Activated CD4-positive, alpha-beta T cell treated with anti-CD3 and anti-CD28 coated beads, Interleukin-2, amount 50 U/mL, for 16 hours (primary cell): Measurements from ENCODE around the gene ZFP2.
"Not testable (repeated sequence)": the region's sequence is repeated elsewhere in the genome, so short reads cannot be mapped to it uniquely, and the experiment has no call there.

ENCODE experiments used
- DNase-seq: peaks from one replicate; pipeline ENCODE4 v3.0.0-alpha.2; 2020

The ZFP2 gene

DNA sequence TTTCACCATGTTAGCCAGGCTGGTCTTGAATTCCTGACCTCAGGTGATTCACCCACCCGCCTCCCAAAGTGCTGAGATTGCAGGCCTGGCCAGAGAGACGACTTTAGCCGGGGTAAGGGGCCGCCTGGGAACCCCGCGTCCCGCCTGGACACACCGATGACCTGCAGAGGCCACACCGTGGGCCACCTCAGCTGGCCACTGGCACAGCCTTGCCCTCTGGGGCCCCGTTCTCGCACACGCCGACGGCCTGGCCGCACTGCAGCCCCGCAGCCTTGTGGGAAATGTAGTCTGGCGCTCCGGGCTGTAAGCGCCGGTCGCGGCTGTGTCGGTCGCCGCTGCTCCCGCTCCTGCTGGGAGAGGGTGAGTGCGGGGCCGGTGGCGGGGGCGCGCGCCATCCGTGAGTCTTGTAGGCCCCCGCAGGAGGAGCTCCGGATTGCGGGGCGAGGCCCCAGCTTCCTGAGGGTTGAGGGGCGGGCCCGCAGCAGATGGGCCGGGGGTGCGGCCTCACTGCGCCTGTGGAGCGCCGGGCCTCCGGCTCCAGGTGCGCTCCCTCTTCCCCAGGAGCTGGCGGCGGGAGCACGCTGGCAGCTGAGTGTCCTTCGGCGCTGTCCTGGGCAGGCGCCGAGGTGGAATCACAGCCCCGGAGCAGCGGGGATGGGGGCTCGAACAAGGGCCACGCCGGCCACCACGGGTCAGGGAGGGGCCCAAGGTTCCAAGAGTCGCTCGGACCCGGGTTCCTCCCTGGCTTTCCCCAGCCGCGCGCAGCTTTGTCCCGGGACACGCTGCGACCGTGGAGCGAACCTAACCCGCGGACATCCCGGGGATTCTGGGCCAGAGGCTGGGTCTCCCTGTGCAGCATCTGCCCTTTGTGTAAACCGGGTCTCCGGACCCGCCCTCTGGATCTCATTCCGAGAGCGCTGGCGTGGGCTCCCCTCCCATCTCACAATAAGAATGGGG is at the start of gene ZFP2:
Gene ZFP2 (plus strand): TSS at position 299 of the 957 bp plus-strand sequence. CDS start 35,401 bp downstream, outside the sequence.
- DNase-seq: peak; percentile 8

DNA sequence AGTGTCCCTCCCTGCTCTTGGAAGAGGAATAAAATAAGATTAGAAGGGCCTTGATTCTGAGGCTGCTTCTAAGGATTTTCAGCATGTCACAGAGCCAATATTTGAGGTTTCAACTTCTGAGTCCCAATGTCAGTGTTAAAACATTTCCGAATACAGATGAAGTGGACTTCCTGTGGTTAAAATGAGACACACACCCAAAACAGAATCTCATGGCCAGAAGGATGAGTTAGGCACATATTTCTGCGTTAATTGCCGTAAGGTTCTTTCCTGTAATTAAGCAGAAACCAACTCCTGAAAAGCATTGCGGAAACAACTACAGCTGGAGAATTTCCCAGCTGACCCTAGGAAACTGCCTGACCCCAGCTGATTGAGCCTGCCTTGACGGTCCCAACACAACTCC is 46.4 kb upstream of the ZFP2 start:
- DNase-seq: no peak

DNA sequence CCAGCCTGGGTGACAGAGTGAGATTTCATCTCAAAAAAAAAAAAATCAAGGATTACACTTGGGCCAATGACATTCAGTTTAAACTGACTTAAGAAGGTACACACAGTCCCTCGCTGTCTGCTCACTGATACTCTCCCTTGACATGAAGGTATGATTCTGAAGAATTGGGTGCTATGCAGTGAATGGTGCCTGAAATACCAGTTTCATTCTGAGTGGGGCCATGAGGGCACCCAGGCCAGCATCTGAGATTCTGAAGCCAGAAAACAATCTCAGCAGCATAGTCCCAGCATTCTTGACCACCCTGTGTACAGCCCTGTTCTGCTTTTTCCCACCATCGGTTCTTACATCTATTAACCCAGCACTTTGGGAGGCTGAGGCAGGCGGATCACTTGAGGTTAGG is 43.8 kb upstream of the ZFP2 start:
- no peak for DNase-seq

DNA sequence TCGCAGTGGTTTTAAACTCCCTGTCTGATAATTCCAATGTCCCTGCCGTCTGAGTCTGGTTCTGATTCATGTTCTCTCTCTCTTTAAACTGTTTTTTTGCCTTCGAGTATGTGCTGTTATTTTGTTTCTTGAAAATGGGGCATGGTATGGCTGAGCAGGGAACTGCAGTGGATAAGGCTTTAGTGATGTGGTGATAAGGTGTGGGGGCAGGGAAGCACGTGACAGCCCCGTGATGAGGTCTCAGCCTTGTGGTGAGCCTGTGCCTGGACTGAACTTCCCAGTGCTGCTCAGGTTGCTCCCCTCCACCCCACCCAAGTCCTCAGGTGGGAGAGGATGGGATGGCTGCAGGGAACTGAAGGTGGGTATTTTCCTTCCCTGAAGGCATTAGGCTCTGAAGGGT is 41.4 kb upstream of the ZFP2 start:
- no peak for DNase-seq

DNA sequence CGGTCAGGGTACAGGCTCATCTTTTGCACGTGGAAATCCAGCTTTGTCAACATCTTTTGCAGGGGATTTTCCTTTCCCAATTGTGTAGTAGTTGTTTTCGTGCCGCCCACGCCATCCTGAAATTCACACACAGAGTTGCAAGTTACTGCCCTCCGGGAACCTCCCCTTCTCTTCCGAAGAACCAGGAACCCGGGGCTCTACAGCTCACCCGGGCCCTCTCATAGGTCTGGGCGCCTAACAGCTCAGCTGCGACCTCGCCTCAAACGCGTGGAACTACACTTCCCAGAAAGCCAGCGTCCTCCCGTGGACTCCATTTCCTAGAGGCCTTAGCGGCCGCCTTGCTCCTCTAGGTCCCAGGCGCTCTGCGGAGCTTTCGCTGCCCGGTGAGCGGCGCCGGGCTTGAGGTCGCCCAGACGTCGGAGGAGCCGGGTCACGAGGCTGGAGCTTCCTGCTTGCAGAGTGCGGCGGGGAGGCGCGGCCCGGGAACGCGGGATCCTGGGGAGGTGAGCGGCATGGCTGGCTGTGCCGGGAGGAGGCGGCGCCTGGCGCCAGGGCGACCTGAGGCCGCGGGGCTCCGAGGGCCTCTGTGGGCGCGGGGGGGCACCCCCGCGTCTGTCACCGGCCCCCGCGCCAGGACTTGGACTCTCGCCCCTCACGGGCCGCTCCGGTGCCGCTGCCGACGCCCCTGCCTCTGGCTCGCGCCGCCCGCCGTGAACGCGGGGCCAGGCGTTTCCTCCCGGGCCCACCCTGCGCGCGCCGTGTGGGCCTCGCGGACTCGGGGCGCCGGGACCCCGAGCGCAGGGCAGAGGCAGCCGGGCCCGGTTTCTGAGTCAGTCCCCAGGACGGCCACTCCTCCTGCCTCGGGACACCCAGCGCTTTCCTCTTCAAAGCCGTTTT is 35.8 kb upstream of the ZFP2 start, which contains the start of gene ZNF354B:
Gene ZNF354B (plus strand): TSS at position 329 of the 897 bp plus-strand sequence. CDS start 1,095 bp downstream, outside the sequence.
- DNase-seq: peak; percentile 86

DNA sequence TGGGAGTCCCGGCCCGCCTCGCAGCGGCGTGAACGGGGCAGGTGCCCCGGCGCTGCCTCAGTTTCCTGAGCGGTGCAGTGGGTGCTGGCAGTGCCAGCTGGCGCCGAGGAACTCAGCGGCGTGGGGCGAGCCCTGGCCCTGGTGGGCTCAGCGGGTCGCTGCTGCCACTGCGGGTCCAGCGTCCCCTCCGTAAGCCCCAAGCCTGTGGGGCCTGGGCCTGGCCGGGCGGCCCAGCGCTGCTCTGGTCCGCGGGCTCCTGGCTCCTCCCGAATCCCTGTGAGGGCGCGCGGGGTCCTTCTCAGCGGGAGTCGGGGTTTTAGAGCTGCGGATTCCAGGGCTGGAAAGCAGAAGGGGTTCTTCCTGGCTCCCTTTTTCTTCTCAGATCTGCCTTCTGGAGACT is 35.1 kb upstream of the ZFP2 start:
- not testable (repeated sequence) for DNase-seq

DNA sequence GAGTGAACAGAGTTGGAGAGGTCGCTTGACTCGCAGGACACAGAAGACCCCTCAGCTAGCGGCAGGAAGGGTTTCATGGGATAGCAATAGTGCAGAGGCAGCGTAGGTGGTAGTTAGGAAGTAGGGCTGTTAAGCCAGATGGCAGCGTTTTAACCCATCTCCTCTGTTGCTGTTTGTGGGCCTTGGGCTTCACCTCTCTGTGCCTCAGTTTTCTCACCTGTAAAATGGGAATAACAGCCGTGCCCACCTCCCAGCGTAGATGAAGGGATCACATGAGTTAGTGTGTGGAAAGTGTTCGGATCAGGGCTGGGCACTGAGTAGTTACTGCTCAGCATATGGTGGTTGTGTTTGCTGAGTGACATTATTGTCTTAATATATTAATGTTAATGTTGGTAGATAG is 34.1 kb upstream of the ZFP2 start:
- no peak for DNase-seq

DNA sequence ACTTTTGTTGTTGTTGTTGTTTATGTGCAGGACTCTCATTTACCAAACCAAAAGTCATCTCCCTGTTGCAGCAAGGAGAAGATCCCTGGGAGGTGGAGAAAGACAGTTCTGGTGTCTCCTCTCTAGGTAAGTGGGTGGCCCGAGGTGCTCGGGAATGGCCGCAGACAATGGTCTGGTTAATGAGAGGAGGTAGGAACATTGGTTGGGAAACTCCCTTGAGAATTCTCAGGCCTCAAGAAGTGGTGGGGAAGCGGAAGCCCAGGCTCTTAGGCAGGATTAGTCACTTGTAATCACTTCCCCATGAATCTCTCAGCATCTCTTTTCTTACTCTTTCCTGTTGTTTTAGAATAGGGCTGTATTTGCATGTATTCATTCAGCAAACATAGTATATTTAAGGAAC is 28.8 kb upstream of the ZFP2 start:
- no peak for DNase-seq

DNA sequence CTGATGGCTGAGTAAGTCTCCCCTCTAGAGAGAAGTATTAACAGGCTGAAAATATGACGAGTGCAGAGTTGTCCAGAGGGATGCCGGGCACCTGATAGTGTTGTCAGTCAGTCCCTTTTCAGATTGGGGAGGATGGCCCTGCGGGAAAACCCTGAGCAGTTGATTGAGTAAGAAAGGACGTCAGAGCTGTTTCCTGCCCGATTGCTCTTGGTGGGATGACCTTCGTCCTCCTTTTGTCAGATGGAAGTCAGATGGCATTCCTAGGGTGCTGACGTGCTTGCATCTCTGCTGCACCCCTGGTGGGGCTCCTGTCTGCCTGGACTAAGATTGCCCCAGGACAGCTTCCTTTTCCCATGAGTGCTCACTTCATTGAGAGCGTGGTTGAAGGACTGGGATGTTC is 26.1 kb upstream of the ZFP2 start:
- DNase-seq: no peak

DNA sequence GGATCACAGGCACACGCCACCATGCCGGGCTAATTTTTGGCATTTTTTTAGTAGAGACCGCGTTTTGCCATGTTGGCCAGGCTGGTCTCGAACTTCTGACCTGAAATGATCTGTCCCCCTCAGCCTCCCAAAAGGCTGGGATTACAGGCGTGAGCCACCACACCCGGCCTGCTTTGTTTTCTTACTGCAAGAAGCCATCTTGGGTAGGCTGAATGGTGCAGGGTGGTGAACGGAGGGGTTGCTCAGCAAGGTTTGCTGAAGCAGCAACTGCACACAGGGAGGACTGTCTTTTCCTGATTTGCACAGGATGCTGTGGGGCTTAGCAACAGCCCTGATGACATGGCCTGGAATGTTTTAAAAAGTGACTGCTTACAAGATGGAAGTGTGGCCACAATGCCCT is 25.3 kb upstream of the ZFP2 start:
- DNase-seq: no peak

DNA sequence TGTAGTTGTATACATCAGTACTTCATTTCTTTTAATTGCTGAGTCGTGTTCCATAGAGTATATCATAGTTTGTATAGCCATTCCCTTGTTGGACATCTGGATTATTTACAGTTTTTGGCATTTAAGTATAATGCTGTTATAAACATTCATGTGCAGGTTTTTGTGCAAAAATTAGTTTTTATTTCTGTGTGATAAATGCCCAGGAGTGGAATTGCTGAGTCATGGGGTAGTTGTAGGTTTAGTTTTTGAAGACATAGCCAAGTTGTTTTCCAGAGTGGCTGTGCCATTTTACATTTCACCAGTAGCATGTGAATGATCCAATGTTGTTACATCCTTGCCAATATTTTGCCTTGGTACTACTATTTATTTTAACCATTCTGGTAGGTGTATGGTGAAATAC is 23.4 kb upstream of the ZFP2 start:
- DNase-seq: no peak

DNA sequence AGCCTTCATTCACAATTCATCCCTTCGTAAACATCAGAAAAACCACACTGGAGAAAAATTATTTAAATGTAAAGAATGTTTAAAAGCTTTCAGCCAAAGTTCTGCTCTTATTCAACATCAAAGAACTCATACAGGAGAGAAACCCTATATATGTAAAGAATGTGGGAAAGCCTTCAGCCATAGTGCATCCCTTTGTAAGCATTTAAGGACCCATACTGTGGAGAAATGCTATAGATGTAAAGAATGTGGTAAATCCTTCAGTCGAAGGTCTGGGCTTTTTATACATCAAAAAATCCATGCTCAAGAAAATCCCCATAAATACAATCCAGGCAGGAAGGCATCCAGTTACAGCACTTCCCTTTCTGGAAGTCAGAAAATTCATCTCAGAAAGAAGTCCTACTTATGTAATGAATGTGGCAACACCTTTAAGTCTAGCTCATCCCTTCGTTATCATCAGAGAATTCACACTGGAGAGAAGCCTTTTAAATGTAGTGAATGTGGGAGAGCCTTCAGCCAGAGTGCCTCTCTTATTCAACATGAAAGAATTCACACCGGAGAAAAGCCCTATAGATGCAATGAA is 12.5 kb upstream of the ZFP2 start:
- not testable (repeated sequence) for DNase-seq

DNA sequence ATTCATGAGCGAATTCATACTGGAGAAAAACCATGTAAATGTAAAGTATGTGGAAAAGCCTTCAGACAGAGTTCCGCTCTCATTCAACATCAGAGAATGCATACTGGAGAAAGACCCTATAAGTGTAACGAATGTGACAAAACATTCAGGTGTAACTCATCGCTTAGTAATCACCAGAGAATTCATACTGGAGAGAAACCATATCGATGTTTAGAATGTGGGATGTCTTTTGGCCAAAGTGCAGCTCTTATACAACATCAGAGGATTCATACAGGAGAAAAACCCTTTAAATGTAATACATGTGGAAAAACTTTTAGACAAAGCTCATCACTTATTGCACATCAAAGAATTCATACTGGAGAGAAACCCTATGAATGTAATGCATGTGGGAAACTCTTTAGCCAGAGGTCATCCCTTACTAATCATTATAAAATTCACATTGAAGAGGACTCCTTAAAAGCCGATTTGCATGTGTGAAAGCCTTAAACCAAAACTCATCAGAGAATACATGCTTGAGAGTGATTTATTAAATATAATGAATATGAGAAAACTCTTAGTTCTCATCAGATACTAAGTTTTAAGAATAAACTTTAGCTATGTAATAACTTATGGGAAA is 11.8 kb upstream of the ZFP2 start:
- DNase-seq: no peak

DNA sequence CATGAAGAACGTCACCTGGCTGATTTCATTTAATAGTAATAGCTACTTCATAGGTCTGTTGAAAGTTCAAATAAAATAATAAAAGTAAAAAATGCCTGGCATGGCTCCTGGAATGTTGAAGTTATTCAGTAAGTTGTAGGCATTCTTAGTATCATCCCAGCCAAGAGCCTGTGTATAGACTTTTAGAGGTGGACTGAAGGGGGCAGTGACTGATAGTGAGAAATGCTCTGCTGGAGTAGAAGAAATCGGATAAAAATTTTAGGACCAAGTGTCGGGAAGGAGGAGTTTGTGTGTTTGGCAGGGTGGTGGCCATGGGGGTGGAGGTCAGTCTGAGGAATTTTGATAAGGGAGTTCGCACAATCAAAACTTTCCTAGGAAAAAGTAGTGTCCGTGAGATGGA is 3.6 kb downstream of the ZFP2 start:
- no peak for DNase-seq

DNA sequence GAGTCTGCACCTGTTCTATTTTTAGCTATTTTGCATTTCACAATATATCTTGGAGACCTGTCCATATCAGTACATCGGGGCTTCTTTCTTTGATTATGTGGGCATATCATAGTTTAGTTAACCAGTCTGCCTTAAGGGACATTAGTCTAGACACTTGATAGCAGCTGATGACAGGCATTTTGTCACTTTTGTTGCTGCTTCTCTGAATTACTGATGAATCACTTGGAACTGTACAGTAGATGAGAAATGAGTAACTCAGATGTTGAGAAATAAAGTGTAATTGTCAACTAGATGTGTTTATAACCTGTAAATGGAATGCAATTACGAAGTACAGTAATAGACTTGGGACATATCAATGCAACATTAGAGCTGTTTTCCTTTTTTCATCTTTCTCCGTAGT is 7.1 kb downstream of the ZFP2 start:
- no peak for DNase-seq

DNA sequence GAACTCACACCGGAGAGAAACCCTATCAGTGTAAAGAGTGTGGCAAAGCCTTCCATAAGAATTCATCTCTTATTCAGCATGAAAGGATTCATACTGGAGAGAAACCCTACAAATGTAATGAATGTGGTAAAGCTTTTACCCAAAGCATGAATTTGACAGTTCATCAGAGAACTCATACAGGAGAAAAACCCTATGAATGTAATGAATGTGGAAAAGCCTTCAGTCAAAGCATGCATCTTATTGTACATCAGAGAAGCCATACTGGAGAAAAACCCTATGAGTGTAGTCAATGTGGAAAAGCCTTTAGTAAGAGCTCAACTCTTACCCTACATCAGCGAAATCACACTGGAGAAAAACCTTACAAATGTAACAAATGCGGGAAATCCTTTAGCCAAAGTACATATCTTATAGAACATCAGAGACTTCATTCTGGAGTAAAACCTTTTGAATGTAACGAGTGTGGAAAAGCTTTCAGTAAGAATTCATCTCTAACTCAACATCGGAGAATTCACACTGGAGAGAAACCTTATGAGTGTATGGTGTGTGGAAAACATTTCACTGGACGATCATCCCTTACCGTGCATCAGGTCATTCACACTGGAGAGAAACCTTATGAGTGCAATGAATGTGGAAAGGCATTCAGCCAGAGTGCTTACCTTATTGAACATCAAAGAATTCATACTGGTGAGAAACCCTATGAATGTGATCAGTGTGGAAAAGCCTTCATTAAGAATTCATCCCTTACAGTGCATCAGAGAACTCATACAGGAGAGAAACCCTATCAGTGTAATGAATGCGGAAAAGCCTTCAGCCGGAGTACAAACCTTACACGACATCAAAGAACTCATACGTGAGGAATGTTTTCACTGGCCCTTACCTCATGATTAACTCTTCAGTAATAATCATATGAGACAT is 36.4 kb downstream of the ZFP2 start:
- no peak for DNase-seq

DNA sequence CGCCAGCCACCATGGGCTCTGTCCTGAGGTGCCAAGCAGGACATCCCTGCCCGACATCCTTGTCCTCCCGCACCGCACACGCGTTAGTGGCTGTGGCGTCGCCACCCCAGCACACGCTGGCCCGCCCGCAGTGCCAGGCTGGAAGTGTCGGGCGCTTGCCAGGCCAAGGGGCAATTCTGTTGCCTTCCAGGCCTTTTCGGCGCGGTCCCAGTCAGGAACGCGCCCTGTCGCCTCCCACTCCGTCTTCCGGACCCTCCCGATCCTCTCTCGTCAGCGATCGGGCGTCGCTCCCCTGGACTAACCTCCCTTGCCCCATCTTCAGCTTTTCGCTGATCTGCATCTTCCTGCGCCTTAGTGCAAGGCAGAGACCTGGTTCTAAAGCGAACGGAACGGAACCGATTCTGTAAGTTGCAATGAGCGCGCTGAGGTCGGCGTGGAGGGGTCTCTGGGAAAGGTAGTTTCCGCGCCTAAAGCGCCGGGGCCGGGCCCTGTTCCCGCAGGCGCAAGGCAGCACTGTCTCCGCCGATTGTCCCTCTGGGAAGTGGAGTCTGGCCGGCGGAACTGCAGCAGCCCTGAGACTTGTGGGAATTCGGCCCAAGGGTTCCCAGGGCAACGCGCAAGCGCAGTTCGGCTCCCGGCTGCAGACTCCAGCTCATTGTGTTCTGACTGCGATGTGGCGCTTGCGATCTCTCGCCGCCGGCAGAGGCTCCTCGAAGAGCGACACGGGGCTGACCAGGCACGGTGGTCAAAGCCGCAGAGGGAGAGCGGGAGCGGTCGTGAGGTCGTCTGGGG is 45.1 kb downstream of the ZFP2 start, which contains the start of gene ZNF454:
Gene ZNF454 (plus strand): TSS at position 630 of the 792 bp plus-strand sequence. CDS start 1,594 bp downstream, outside the sequence.
- no peak for DNase-seq

DNA sequence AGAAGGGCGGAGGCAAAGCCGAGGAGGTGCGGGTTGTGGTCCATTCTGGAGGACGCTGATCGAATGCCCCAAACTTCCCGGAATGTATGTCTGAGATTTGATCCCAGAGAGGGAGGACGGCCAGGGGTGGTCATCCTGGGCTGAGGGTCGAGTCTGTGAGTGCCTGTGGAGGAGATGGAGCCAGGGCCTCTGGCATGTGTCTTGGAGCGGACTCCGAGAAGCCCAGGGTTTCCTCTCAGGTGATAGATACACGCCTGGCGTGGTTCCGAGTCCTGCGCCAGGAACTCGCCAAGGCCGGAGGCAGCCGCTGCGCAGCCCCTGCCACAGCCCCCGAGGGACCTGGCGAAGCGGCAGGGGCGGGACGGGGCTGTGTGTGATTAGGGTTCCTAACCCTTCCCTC is 45.6 kb downstream of the ZFP2 start:
- no peak for DNase-seq

DNA sequence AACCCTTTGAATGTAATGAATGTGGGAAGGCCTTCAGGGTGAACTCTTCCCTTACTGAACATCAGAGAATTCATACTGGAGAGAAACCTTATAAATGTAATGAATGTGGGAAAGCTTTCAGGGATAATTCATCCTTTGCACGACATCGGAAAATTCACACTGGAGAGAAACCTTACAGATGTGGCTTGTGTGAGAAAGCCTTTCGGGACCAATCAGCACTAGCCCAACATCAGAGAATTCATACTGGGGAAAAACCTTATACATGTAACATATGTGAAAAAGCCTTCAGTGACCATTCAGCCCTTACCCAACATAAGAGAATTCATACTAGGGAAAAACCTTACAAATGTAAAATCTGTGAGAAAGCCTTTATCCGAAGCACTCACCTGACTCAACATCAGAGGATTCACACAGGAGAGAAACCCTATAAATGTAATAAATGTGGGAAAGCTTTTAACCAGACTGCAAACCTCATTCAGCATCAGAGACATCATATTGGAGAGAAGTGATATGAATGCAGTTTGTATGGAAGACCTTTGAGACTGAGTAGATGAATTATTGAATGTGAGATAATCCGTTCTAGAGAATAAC is 69.8 kb downstream of the ZFP2 start:
- no peak for DNase-seq

DNA sequence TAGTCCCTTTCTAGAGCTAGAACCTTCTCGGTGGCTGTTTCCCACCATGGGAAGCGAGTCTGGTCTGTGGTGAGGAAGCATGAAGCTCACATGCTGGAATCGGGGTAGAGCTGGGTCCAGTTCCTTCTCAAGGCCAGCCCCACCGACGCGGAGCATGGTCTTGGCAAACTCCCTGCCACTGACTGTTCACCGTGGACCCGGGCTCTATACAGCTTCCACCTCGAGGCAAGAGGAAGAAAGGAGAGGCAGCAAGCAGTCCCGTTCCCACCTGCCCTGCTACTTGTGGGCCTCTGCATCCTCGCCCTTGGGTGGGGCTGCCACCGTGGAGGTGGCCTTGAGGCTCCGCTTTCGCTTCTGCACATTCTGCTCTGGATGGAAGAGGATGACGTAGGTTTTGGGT is 85.7 kb downstream of the ZFP2 start:
- no peak for DNase-seq
